HepG2 (cell line): ENCODE data around the gene C14orf93. TPM values are rescaled to one million over a fixed set of nuclear protein-coding genes. Genes with fewer than 3 reads are reported as not detected.

ENCODE experiments used
- AHDC1 ChIP-seq: sonication (generic); formaldehyde crosslinking; IDR thresholded peaks from 2 replicates; pipeline ENCODE4 v1.5.1; 2020; ENCODE audit warnings: mild to moderate bottlenecking, missing genetic modification reagents, borderline replicate concordance
- HOXA3 ChIP-seq: sonication (generic); formaldehyde crosslinking; IDR thresholded peaks from 2 replicates; pipeline ENCODE4 v1.5.0; 2020; ENCODE audit warnings: missing genetic modification reagents
- KMT2B ChIP-seq: IDR thresholded peaks from 2 replicates; pipeline ENCODE4 v1.6.1; 2016; ENCODE audit warnings: missing genetic modification reagents, missing compliant biosample characterization
- NONO ChIP-seq, 2 experiments: fragments of 450-650 bp in 1 of 2; sonication (generic) in 1 of 2; formaldehyde crosslinking in 1 of 2; IDR thresholded peaks in 1 of 2; conservative IDR thresholded peaks in 1 of 2; 2 replicates each; pipeline versions ENCODE4 v1.6.1 to v1.8.0; 2017 to 2022; ENCODE audit warnings: mild to moderate bottlenecking in 1 of 2, missing genetic modification reagents in 1 of 2, moderate library complexity in 1 of 2
- NR2F6 ChIP-seq, 2 experiments: IDR thresholded peaks; 2 replicates each; pipeline ENCODE4 v1.6.1; 2016; ENCODE audit warnings: antibody characterized with exemption in 1 of 2, mild to moderate bottlenecking in 1 of 2
- PCBP1 ChIP-seq: fragments of 200-400 bp; formaldehyde crosslinking; IDR thresholded peaks from 2 replicates; pipeline ENCODE4 v1.6.1; 2017; ENCODE audit warnings: mild to moderate bottlenecking, low read depth, low read length, borderline replicate concordance
- PTBP1 ChIP-seq: fragments of 200-400 bp; formaldehyde crosslinking; IDR thresholded peaks from 2 replicates; pipeline ENCODE4 v1.6.1; 2018; ENCODE audit warnings: low read length, low read depth; ENCODE audit not compliant: poor library complexity, severe bottlenecking
- ZNF232 ChIP-seq: sonication (generic); formaldehyde crosslinking; IDR thresholded peaks from 2 replicates; pipeline ENCODE4 v1.4.0; 2020; ENCODE audit warnings: missing genetic modification reagents, borderline replicate concordance
- ZNF546 ChIP-seq: sonication (generic); formaldehyde crosslinking; conservative IDR thresholded peaks from 2 replicates; pipeline ENCODE4 v1.8.1; 2023; ENCODE audit warnings: mild to moderate bottlenecking, missing genetic modification reagents
- ZNF776 ChIP-seq: sonication (generic); formaldehyde crosslinking; IDR thresholded peaks from 2 replicates; pipeline ENCODE4 v1.4.0; 2020; ENCODE audit warnings: mild to moderate bottlenecking, missing genetic modification reagents
- polyA plus RNA-seq, 8 experiments: library from polyadenylated mRNA; depleted of rRNA in 3 of 8; stranded (reverse) in 7 of 8; unstranded in 1 of 8; fragments of >200 nt; fragmentation: Illumina TruSeq in 4 of 8; extraction: Trizol in 4 of 8; gene quantifications; 2 replicates each; pipeline versions ENCODE4 v1.2.1 to v1.2.3, GENCODE V29; 2011 to 2016; ENCODE audit warnings: low read depth in 4 of 8, missing spikeins in 1 of 8, mixed read lengths in 1 of 8; ENCODE audit not compliant: insufficient read depth in 1 of 8
- total RNA-seq, 5 experiments: library from RNA; depleted of rRNA; stranded (reverse); fragments of >200 nt; fragmentation: Illumina TruSeq; extraction: Trizol; gene quantifications; 2 replicates each; pipeline ENCODE4 v1.2.3, GENCODE V29; 2016; ENCODE audit warnings: low read depth in 1 of 5
- TF ChIP-seq, protein P1 (sequence below): sonication (generic); formaldehyde crosslinking; IDR thresholded peaks from 2 replicates; pipeline ENCODE4 v1.4.0; 2020; ENCODE audit warnings: missing genetic modification reagents, borderline replicate concordance
- TF ChIP-seq, protein P2 (sequence below): sonication (generic); formaldehyde crosslinking; IDR thresholded peaks from 2 replicates; pipeline ENCODE4 v1.5.1; 2020; ENCODE audit warnings: missing genetic modification reagents, mild to moderate bottlenecking, borderline replicate concordance
- TF ChIP-seq, protein P3 (sequence below): sonication (generic); formaldehyde crosslinking; IDR thresholded peaks from 2 replicates; pipeline ENCODE4 v1.8.1; 2023; ENCODE audit warnings: mild to moderate bottlenecking, missing genetic modification reagents

The C14orf93 gene
- total and polyA plus RNA-seq, 2 of the 13 experiments (the other 11 are each of a cell fraction or from before 2014, with no cell fraction given), result 11.4 to 22.5 TPM

GRCh38 chr14:22977434-22977683 is 32.6 kb downstream of the C14orf93 start (continued):
- TF ChIP-seq, protein P1, sequence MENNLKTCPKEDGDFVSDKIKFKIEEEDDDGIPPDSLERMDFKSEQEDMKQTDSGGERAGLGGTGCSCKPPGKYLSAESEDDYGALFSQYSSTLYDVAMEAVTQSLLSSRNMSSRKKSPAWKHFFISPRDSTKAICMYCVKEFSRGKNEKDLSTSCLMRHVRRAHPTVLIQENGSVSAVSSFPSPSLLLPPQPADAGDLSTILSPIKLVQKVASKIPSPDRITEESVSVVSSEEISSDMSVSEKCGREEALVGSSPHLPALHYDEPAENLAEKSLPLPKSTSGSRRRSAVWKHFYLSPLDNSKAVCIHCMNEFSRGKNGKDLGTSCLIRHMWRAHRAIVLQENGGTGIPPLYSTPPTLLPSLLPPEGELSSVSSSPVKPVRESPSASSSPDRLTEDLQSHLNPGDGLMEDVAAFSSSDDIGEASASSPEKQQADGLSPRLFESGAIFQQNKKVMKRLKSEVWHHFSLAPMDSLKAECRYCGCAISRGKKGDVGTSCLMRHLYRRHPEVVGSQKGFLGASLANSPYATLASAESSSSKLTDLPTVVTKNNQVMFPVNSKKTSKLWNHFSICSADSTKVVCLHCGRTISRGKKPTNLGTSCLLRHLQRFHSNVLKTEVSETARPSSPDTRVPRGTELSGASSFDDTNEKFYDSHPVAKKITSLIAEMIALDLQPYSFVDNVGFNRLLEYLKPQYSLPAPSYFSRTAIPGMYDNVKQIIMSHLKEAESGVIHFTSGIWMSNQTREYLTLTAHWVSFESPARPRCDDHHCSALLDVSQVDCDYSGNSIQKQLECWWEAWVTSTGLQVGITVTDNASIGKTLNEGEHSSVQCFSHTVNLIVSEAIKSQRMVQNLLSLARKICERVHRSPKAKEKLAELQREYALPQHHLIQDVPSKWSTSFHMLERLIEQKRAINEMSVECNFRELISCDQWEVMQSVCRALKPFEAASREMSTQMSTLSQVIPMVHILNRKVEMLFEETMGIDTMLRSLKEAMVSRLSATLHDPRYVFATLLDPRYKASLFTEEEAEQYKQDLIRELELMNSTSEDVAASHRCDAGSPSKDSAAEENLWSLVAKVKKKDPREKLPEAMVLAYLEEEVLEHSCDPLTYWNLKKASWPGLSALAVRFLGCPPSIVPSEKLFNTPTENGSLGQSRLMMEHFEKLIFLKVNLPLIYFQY, result no peak
- no peak for TF ChIP-seq PCBP1
- TF ChIP-seq ZNF232 (CRISPR knock-in tag), result no peak
- no peak for TF ChIP-seq NONO (IDR thresholded peaks at IDR 0.05)
- no peak for TF ChIP-seq NONO (CRISPR knock-in tag; conservative IDR thresholded peaks at IDR 0.05)
- TF ChIP-seq, protein P2, sequence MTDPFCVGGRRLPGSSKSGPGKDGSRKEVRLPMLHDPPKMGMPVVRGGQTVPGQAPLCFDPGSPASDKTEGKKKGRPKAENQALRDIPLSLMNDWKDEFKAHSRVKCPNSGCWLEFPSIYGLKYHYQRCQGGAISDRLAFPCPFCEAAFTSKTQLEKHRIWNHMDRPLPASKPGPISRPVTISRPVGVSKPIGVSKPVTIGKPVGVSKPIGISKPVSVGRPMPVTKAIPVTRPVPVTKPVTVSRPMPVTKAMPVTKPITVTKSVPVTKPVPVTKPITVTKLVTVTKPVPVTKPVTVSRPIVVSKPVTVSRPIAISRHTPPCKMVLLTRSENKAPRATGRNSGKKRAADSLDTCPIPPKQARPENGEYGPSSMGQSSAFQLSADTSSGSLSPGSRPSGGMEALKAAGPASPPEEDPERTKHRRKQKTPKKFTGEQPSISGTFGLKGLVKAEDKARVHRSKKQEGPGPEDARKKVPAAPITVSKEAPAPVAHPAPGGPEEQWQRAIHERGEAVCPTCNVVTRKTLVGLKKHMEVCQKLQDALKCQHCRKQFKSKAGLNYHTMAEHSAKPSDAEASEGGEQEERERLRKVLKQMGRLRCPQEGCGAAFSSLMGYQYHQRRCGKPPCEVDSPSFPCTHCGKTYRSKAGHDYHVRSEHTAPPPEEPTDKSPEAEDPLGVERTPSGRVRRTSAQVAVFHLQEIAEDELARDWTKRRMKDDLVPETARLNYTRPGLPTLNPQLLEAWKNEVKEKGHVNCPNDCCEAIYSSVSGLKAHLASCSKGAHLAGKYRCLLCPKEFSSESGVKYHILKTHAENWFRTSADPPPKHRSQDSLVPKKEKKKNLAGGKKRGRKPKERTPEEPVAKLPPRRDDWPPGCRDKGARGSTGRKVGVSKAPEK (CRISPR knock-in tag), result 0 out of 2 replicates have a peak, but pooled peaks have one; percentile 21
- TF ChIP-seq AHDC1 (CRISPR knock-in tag), result no peak
- TF ChIP-seq, protein P3, sequence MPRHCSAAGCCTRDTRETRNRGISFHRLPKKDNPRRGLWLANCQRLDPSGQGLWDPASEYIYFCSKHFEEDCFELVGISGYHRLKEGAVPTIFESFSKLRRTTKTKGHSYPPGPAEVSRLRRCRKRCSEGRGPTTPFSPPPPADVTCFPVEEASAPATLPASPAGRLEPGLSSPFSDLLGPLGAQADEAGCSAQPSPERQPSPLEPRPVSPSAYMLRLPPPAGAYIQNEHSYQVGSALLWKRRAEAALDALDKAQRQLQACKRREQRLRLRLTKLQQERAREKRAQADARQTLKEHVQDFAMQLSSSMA (CRISPR knock-in tag), result no peak
- TF ChIP-seq PTBP1, result peak; percentile 14
- TF ChIP-seq ZNF546, result no peak
- TF ChIP-seq NR2F6 (IDR thresholded peaks at IDR 0.05), result no peak
- TF ChIP-seq NR2F6 (CRISPR knock-in tag; IDR thresholded peaks at IDR 0.05), result no peak
- no peak for TF ChIP-seq HOXA3 (CRISPR knock-in tag)
- TF ChIP-seq KMT2B, result no peak
- TF ChIP-seq ZNF776 (CRISPR knock-in tag), result no peak
